Stomach smooth muscle (tissue), 2 donors: Measurements from ENCODE around the gene CEPT1.

Experiments
- H3K27ac ChIP-seq: one replicate; pipeline ENCODE4 v1.7.0; 2013; ENCODE audit warnings: mild to moderate bottlenecking, low read length, inconsistent platforms
- H3K27me3 ChIP-seq, 2 donors: one replicate each; pipeline ENCODE4 v1.7.0; 2013; ENCODE audit warnings: low read length in 2 of 2; ENCODE audit not compliant: insufficient read depth in 2 of 2, control insufficient read depth in 1 of 2
- H3K36me3 ChIP-seq, 2 donors: one replicate each; pipeline ENCODE4 v1.7.0; 2013; ENCODE audit warnings: low read length in 2 of 2; ENCODE audit not compliant: control insufficient read depth in 2 of 2, insufficient read depth in 2 of 2
- H3K4me1 ChIP-seq: one replicate; pipeline ENCODE4 v1.7.0; 2013; ENCODE audit warnings: low read length; ENCODE audit not compliant: control insufficient read depth, insufficient read depth
- H3K4me3 ChIP-seq, 2 donors: one replicate each; pipeline ENCODE4 v1.7.0; 2013; ENCODE audit warnings: low read length in 2 of 2
- H3K9ac ChIP-seq, 2 donors: one replicate each; pipeline ENCODE4 v1.7.0; 2013; ENCODE audit warnings: low read length in 2 of 2, mild to moderate bottlenecking in 1 of 2
- H3K9me3 ChIP-seq, 2 donors: one replicate each; pipeline ENCODE4 v1.7.0; 2013; ENCODE audit warnings: low read length in 2 of 2; ENCODE audit not compliant: control insufficient read depth in 2 of 2
- donor health status: healthy.
- donor health status: Pancreatic carcinoma.

CEPT1 gene

GRCh38 chr1:111228748-111229126, 88.7 kb downstream of the CEPT1 start:
- Histone ChIP-seq H3K27ac (no peak overlapping the region), H3K36me3 (no peaks in the 10 kb centered on the region), H3K4me3 (no peak overlapping the region), H3K4me1 (no peaks in the 10 kb centered on the region), H3K9ac (no peak overlapping the region), H3K27me3 (no peaks in the 10 kb centered on the region), H3K9me3 (no peaks in the 10 kb centered on the region)

- Histone ChIP-seq H3K9me3 (no peaks in the 10 kb centered on the region), H3K4me3 (no peak overlapping the region), H3K27ac (no peak overlapping the region), H3K36me3 (no peaks in the 10 kb centered on the region), H3K4me1 (no peaks in the 10 kb centered on the region), H3K27me3 (peaks cover 0 to 3% of the 10 kb centered on the region in 2 donors), H3K9ac (no peak overlapping the region)
These were observed 92.1 kb downstream of the CEPT1 start for GRCh38 chr1:111232134-111232533.

- H3K4me3 ChIP-seq = no peak overlapping the region
- H3K27ac ChIP-seq = no peak overlapping the region
- no peak overlapping the region for H3K9ac ChIP-seq
- H3K36me3 ChIP-seq = no peaks in the 10 kb centered on the region
- H3K9me3 ChIP-seq = no peaks in the 10 kb centered on the region
- H3K27me3 ChIP-seq = peaks cover 0 to 3% of the 10 kb centered on the region in 2 donors
- H3K4me1 ChIP-seq = no peaks in the 10 kb centered on the region
These were observed 94.2 kb downstream of the CEPT1 start for GRCh38 chr1:111234258-111234657.
